ENCODE data around the gene RNF175.

RNF175 gene

GRCh38 chr4:153759407-153760316 lies at the start of gene RNF175:
Gene RNF175 (minus strand): TSS chr4:153760024. CDS start chr4:153759862, 162 bp downstream.
- no peak for DNase-seq

DNA sequence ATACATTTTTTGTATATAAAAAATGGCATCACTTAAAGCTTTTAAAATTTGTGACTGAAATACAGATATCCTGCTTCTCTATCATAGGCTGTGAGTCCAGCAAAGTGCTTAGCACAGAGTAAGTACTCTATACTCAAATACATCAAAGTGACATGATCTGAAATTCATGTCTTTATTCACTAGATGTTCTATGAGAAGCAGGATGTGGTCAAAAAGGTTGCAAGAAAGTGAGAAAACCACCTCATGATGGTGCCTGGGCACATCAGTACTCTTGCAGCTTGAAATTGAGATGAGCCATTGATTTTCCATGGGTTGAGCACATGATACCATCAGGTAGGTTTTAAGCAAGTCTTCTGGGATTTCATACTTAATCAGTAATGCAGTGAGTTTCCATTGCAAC lies 49.5 kb upstream of the RNF175 start:
- no peak for DNase-seq

GRCh38 chr4:153808175-153808574 lies 48.4 kb upstream of the RNF175 start:
- no peak for DNase-seq

DNA sequence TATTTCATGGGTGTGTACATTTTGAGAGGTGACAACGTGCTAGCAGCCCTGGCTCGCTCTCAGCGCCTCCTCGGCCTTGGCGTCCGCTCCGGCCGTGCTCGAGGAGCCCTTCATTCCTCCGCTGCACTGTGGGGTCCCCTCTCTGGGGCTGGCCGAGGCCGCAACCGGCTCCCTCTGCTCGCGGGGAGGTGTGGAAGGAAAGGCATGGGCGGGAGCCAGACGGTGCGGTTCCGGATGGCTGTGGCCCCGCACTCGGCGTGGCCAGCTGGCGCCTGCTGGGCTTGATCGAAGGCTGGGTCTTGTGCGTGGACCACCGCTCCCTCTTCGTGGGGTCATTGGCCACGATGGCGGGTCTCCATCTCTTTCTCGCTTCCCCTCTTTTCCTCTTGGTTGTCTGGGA lies 46.2 kb upstream of the RNF175 start:
- DNase-seq: no peak

DNA sequence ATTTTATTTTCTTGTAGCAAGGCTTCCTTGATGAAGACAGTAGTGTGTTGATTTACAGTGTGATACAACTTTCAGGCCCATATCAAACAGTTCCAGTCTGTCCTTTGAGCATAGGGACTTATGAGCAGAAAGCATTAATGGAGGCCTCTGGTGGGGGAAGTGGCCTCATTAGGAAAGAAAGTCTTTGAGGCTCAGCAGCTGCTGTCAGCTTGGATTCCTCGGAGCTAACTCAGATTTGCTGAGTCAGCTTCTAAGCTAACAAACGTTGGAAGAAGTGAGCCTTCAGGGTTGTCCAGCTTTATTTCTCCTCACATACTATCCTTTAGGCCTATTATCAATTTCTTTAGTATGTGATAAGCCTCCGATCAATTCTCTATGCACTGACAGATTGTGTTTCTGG lies 44.9 kb upstream of the RNF175 start:
- no peak for DNase-seq

- DNase-seq: no peak
These were observed 39.9 kb upstream of the RNF175 start for GRCh38 chr4:153799694-153800074.

DNA sequence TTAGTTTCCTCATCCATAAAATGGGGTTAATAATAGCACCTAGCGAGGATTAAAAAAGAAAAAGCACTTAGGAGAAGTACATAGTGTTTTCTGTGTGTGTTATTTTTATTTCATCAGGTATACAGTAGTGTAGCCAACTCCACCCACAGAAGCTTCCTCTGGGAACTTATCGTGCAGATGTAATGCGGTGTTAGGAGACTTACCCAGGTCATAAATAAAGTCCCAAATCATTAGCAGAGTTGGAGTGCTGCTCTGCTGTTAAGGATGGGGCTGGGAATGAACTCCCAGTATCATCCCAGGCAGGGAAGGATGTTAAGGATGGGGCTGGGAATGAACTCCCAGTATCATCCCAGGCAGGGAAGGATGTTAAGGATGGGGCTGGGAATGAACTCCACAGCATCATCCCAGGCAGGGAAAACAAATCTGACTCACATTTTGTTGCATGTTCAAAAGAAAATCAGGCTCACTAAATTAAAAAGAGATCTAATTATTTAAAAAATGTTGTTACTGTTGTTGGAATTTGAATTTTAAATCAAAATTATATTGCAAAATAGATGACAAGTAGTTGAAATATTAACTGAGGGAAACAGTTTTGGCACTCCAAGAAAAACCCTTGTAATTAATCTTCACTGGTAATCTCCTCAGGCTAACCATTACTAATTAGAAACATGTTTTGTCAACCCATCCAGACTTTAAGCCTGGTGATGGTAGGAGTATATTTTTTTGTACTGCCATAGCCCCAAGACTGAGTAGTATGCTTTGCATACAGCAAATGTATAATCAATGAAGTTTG lies 39.3 kb upstream of the RNF175 start:
- DNase-seq: no peak

DNA sequence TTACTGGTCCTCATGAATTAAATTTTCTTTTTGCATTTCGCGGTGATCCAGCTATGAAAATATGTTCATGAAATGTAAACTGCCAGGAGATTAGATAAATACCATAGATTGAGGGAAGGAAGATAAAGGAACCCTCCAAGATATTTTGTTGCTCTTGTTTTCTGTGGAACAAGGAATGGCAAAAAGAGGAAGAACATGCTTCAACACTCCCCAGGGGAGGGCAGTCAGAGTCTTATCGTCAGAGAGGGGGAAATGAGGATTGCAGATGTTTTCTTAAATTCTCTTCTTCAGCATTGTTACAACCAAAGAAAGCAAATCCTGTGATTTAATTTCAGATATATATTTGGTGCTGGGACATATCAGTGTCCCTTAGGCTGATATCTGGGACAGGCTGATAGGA lies 38.6 kb upstream of the RNF175 start:
- no peak for DNase-seq

DNA sequence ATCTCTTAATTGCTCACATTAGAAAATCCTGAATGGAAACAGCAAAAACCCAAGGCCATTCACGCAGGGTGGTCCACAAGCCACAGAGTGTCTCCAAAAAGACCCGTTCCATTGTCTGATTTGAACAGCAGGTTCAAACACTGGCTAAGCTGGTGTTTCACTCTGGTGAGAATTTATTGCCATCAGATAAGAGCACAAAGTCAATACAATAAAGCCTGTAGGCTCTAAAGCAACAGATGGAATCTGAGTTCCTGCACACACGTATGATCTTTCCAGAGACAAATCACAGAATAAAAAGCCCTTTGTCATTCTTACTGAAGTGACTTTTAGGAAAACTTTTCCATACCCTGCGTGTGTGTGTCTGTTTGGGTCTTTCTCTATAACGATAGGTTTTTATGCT lies 34.2 kb upstream of the RNF175 start:
- no peak for DNase-seq

GRCh38 chr4:153792618-153793247 lies 32.9 kb upstream of the RNF175 start:
- DNase-seq: no peak

DNA sequence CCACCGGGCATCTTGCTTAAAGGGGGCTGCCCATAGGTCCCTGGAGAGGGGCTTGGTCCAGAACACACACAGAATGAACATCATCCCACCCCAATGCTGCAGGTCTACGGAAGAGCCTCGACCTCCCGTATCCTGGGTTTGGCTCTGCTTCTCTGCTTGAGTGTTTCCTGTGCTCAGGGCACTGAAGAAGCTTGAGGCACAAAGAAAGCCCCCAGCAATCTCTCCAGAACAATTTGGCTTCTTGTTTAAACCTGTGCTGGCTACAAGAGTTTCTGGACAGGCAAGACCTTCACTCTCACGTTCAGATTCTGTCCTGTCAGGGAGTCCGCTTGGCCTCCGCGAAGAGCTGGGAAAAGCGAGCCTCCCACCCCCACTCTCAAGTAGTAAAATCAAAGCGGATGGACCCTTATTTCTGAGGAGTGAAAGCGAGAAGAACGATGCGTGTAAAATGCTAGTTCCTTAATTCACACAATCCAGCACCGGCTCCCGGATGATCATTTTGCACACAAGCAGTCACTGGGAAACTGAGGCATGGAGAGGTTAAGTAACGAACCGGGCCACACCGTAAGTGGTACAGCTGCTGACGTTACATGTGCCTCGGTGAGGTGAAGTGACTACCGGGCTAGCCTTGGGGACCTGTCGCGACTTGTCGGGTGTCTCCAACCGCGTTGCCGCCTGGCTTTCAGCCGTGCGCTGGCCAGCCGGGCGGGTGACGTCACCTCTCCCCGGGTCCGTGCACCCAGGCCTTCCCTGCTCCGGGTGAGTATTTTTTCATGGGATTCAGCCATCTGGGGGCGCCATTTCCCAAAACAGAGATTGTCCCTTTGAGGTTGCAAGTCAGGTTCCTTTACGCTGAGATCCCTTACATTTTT lies 32.2 kb upstream of the RNF175 start:
- no peak for DNase-seq

- DNase-seq: no peak
These were observed 31.2 kb upstream of the RNF175 start for GRCh38 chr4:153790962-153791551.

GRCh38 chr4:153790500-153790865 lies 30.7 kb upstream of the RNF175 start:
- DNase-seq: no peak

DNA sequence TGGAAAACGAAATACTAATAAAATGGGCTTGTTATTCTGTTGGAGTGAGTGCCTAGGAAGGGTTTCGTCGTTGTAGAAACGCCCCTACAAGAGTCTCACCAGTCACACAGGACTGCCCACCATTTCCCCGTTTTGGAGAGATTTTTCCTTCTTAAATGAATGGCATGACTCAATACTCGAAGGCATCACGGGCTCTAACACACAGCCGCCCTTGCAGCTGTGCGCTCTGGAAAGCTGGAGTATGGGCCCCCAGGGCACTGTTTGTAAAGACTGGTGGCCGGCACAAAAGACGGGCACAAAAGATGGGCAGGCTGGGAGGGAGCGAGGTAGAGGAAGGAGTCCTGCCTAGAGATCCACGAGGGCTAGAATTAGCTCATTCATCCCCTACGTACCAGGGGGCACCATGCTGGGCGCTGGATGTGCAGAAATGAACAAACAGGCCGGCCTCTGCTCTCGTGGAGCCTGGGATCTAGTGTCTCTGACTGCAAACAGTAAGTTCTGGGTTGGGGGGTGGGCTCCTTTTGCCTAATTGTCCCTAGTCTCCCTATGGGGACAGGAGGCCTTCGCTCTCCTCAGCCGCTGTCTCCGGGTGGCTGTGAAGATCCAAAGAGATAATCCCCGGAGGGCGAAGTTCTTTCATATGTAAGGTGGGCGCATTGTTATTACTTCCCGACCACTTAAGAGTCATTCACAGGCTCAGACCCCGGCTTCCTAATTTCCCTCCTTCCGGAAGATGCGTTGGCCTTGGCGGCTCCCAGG lies 30.1 kb upstream of the RNF175 start:
- DNase-seq: no peak

- DNase-seq: no peak
These were observed 28.8 kb upstream of the RNF175 start, which contains the start of gene SFRP2 for GRCh38 chr4:153788413-153789276. Gene SFRP2 (minus strand): TSS chr4:153789083. CDS start chr4:153788835, 248 bp downstream.

DNA sequence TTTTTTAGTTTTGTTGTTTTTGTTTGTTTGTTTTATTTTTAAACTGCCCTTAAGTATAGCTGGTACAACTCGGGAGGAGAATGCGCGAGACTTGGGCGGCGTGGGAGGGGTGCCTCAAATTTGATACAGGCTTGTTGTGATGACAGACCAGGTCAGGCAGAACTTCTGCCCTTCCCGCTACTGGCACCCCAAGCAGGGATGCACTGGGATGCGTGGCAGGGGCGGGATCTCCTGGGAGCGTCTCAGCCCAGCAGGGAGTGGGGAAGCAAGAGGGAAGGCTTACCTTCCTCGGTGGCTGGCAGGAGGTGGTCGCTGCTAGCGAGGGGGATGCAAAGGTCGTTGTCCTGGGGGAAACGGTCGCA lies 28.2 kb upstream of the RNF175 start:
- no peak for DNase-seq

- no peak for DNase-seq
These were observed 27.8 kb upstream of the RNF175 start for GRCh38 chr4:153787575-153787974.

- DNase-seq: no peak
These were observed 27.3 kb upstream of the RNF175 start for GRCh38 chr4:153787061-153787560.

DNA sequence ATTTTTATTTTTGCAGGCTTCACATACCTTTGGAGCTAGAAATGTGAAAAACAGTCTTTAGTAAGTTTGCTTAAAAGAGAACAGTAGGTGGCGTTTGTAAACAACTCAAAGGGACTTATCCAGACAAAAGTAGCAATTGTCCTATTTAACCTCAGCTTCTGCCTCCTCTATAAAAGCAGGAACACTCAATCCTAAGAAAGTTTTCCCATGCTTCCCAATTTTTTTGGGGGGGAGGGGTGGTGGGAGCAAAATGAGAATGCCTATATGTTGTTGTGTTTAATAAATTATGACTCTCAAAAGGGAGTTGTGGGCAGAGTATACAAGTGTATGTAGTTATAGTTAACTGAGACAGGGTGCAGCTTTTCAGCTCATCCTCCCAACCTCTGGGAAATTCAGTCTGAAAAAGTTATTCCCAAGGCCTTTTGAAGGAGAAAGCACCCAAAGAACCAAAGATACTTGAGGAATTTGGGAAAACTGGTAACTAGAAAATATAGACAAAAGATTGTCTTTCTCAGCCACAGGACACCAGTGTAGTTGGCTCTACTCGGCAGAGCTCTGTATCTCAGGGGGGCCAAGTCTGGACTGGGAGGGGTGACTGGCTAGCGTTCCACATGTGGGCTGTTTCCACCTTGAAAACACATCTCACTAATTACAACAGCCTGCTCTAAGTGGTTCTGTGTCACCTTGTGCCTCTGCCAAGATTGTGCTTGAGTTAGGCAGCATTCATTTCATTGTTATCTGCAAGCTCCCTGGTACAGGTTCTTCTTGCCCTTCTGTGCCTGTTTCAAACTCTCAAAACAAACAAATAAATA lies 26.3 kb upstream of the RNF175 start:
- no peak for DNase-seq
